Activated CD8-positive, alpha-beta T cell treated with anti-CD3 and anti-CD28 coated beads for 36 hours (primary cell): ENCODE results near the gene CASQ1. TPM values are rescaled to one million over a fixed set of nuclear protein-coding genes. Genes with fewer than 3 reads are reported as not detected.

ENCODE experiments used
- ATAC-seq: fragments of 200-7000 bp; cut with Tn5 transposase; one replicate; pipeline ENCODE4 v1.10.0; 2021; ENCODE audit warnings: mild to moderate bottlenecking, moderate library complexity
- CTCF ChIA-PET: fragments of 350-600 bp; sonication (Branson Sonifier 250); formaldehyde crosslinking; loops from one replicate; lab custom pipeline; 2021; ENCODE audit warnings: antibody characterized with exemption; lab: Charles Lee
- POLR2A ChIA-PET: fragments of 350-600 bp; sonication (Branson Sonifier 250); formaldehyde crosslinking; loops from one replicate; lab custom pipeline; 2021; ENCODE audit warnings: antibody characterized with exemption; lab: Charles Lee
- DNase-seq: peaks from one replicate; pipeline ENCODE4 v3.0.0-alpha.2; 2020
- H3K27ac Mint-ChIP-seq: one replicate; pipeline ENCODE4 v1.8.0; 2021; ENCODE audit warnings: mild to moderate bottlenecking, mixed read lengths
- H3K27me3 Mint-ChIP-seq: one replicate; pipeline ENCODE4 v1.8.0; 2021; ENCODE audit warnings: mixed read lengths
- H3K36me3 Mint-ChIP-seq: one replicate; pipeline ENCODE4 v1.8.0; 2021; ENCODE audit warnings: low read depth, mixed read lengths
- H3K4me1 Mint-ChIP-seq: one replicate; pipeline ENCODE4 v1.8.0; 2021; ENCODE audit warnings: low read depth, mixed read lengths
- H3K4me3 Mint-ChIP-seq: one replicate; pipeline ENCODE4 v1.8.0; 2021; ENCODE audit warnings: mild to moderate bottlenecking, moderate library complexity, mixed read lengths
- H3K9me3 Mint-ChIP-seq: one replicate; pipeline ENCODE4 v1.8.0; 2021; ENCODE audit warnings: mixed read lengths
- CTCF ChIP-seq: fragments of 200-600 bp; IDR thresholded peaks from one replicate; pipeline ENCODE4 v1.8.0; 2022; ENCODE audit warnings: antibody characterized with exemption, mild to moderate bottlenecking
- intact Hi-C: fragments of 100-400 bp; cut with micrococcal nuclease; formaldehyde crosslinking; loops from one replicate; pipeline ENCODE4 v1.10.0; 2022
- total RNA-seq, 2 experiments: library from RNA; stranded (reverse); gene quantifications; one replicate each; pipeline ENCODE4 v1.2.3, GENCODE V29; 2021

Gene CASQ1
- total RNA-seq, 2 experiments from 2014 or later = not detected

DNA sequence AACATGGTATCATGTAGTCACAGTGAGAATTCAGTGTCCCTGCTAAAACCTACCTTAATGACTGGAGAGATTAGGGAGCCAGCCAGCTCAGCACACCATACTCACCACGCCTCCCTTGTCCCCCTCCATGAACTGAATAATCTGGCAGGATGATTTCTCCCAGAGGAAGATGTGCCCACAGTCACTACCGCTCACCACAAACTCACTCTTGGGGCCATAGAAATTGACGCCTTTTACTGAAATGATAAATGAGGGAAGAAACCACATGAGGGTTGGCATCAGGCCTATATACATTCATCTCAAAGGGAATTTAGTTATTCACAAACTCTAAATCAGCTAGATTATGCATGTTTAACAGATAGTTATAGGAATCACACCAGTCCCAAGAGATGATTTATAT, 32.2 kb downstream of the CASQ1 start:
- Mint-ChIP-seq H3K4me3 (no peak overlapping the region), H3K27me3 (no peaks in the 10 kb centered on the region), H3K27ac (no peak overlapping the region), H3K36me3 (peaks cover 12% of the 10 kb centered on the region), H3K4me1 (no peaks in the 10 kb centered on the region), H3K9me3 (no peaks in the 10 kb centered on the region)
- TF ChIP-seq CTCF = no peak
- ATAC-seq = no peak
- no peak for DNase-seq
- ChIA-PET POLR2A (interaction anchor here (1.8 kb wide), 1 partner anchor 16 kb away, joined by 5 read pairs; no protein-coding TSS in a partner anchor), CTCF (interaction anchor here (1.0 to 3.9 kb wide), 3 partner anchors 29 to 137 kb away, joined by 4 to 20 read pairs (median 13); no protein-coding TSS in a partner anchor)
- intact Hi-C loops = no loop called here

DNA sequence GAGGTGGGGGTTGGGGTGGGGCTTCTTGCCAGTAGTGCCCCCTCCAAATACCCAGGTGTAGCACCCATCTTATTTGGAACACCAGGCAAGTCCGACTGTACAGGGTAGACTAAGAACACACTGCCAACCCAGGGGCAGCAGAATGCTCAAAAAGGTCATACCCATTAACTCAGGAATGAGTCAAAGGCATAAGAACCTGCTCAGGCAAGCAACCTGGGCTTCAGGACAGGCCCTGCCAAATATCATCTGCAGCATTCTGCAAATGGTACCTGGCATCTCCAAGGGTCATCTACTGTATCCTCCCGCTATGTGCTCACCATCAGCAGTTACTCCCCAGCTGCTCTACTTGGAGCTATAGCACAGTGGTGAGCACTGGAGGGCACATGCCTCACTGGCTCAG, 34.2 kb downstream of the CASQ1 start:
- no peaks in the 10 kb centered on the region for H3K9me3 Mint-ChIP-seq
- no peaks in the 10 kb centered on the region for H3K27me3 Mint-ChIP-seq
- POLR2A ChIA-PET = no interaction called here
- DNase-seq (no peak), ATAC-seq (no peak)
- intact Hi-C loops = no loop called here
- CTCF ChIA-PET = no interaction called here
- no peak for TF ChIP-seq CTCF
- no peak overlapping the region for H3K4me3 Mint-ChIP-seq
- peaks cover 19% of the 10 kb centered on the region for H3K36me3 Mint-ChIP-seq
- no peak overlapping the region for H3K27ac Mint-ChIP-seq
- H3K4me1 Mint-ChIP-seq = no peaks in the 10 kb centered on the region

DNA sequence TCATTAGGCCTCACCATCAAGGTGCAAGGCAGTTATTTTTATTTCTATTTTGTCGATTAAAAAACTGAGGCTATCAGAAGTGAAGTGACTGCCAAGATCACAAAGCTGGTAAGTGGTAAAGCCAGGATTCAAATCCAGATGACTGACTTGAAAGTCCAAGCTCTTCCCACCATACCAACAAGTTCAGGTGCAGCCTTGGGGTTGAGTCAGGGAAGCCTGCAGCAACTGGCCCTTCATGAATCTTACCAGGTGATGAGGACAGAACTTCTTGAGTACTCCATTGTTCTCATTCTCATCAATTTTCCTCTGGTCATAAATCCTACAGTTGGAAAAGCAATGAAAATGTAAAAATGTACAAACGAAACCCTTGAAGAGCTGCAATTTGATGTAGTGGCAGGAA, 35.0 kb downstream of the CASQ1 start:
- no peaks in the 10 kb centered on the region for H3K27me3 Mint-ChIP-seq
- no peaks in the 10 kb centered on the region for H3K9me3 Mint-ChIP-seq
- H3K36me3 Mint-ChIP-seq = peaks cover 20% of the 10 kb centered on the region
- no peak for TF ChIP-seq CTCF
- H3K4me3 Mint-ChIP-seq = no peak overlapping the region
- H3K4me1 Mint-ChIP-seq = no peaks in the 10 kb centered on the region
- intact Hi-C loops = no loop called here
- no peak overlapping the region for H3K27ac Mint-ChIP-seq
- CTCF ChIA-PET = interaction anchor here (0.9 to 1.8 kb wide), 3 partner anchors 27 to 67 kb away, joined by 3 to 5 read pairs (median 5); no protein-coding TSS in a partner anchor
- POLR2A ChIA-PET = no interaction called here
- DNase-seq = no peak
- ATAC-seq = no peak

- no peaks in the 10 kb centered on the region for H3K27me3 Mint-ChIP-seq
- no peaks in the 10 kb centered on the region for H3K9me3 Mint-ChIP-seq
- ChIA-PET POLR2A (interaction anchor here (0.9 kb wide), 1 partner anchor 16 kb away, joined by 3 read pairs; no protein-coding TSS in a partner anchor), CTCF (interaction anchor here (0.9 to 3.2 kb wide), 7 partner anchors 25 to 220 kb away, joined by 3 to 18 read pairs (median 5); partner anchors contain the start of gene KCNJ9)
- no peak for TF ChIP-seq CTCF
- DNase-seq = no peak
- intact Hi-C loops = no loop called here
- H3K4me3 Mint-ChIP-seq = no peak overlapping the region
- H3K4me1 Mint-ChIP-seq = no peaks in the 10 kb centered on the region
- peaks cover 28% of the 10 kb centered on the region for H3K36me3 Mint-ChIP-seq
- no peak for ATAC-seq
- H3K27ac Mint-ChIP-seq = no peak overlapping the region
Measured at GRCh38 chr1:160226623-160227022, 36.2 kb downstream of the CASQ1 start.

GRCh38 chr1:160227034-160227433, 36.7 kb downstream of the CASQ1 start:
- ATAC-seq (no peak), DNase-seq (no peak)
- POLR2A ChIA-PET = interaction anchor here (0.9 kb wide), 1 partner anchor 16 kb away, joined by 3 read pairs; no protein-coding TSS in a partner anchor
- Mint-ChIP-seq H3K4me3 (no peak overlapping the region), H3K27ac (no peak overlapping the region), H3K9me3 (no peaks in the 10 kb centered on the region), H3K27me3 (no peaks in the 10 kb centered on the region), H3K36me3 (peaks cover 27% of the 10 kb centered on the region), H3K4me1 (no peaks in the 10 kb centered on the region)
- TF ChIP-seq CTCF = no peak
- CTCF ChIA-PET = interaction anchor here (0.9 to 3.2 kb wide), 5 partner anchors 24 to 221 kb away, joined by 3 to 18 read pairs (median 5); no protein-coding TSS in a partner anchor
- intact Hi-C loops = no loop called here
